ENCODE results near the gene ZC2HC1C. TPM values are rescaled to one million over a fixed set of nuclear protein-coding genes. Genes with fewer than 3 reads are reported as not detected.

Gene ZC2HC1C
- polyA plus RNA-seq, 1 donor (not counting 4 experiments of a cell fraction or from before 2014, with no cell fraction given): 0.68 TPM

- Histone ChIP-seq H3K4me3 (ENCODE audit: control insufficient read depth in 2 of 3, extremely low read depth in 1 of 3, insufficient read depth in 2 of 3, low read depth in 1 of 3, low read length in 3 of 3) (no peak overlapping the region), H3K4me2 (ENCODE audit: control insufficient read depth, extremely low read depth, insufficient read depth, low read depth, low read length) (no peak overlapping the region), H3K27ac (ENCODE audit: control insufficient read depth, insufficient read depth, low read length) (no peak overlapping the region), H3K36me3 (ENCODE audit: control insufficient read depth in 2 of 2, extremely low read depth in 1 of 2, insufficient read depth in 2 of 2, low read length in 2 of 2) (peaks cover 3 to 8% of the 10 kb centered on the region in 2 experiments), H3K9ac (ENCODE audit: control insufficient read depth, extremely low read depth, insufficient read depth, low read length) (no peak overlapping the region), H3K4me1 (ENCODE audit: control insufficient read depth, extremely low read depth, insufficient read depth, low read length) (peaks cover 23% of the 10 kb centered on the region), H3K79me2 (ENCODE audit: control insufficient read depth, insufficient read depth, low read length) (peaks cover 3% of the 10 kb centered on the region), H3K9me3 (ENCODE audit: control insufficient read depth, low read depth, low read length) (no peaks in the 10 kb centered on the region), H3K27me3 (ENCODE audit: control insufficient read depth, extremely low read depth, insufficient read depth, low read length) (no peaks in the 10 kb centered on the region), H3K9me1 (ENCODE audit: control insufficient read depth, extremely low read depth, insufficient read depth, low read length) (no peaks in the 10 kb centered on the region), H2AFZ (ENCODE audit: control insufficient read depth, low read length) (no peak overlapping the region), H4K20me1 (ENCODE audit: control insufficient read depth, extremely low read depth, insufficient read depth, low read length) (no peaks in the 10 kb centered on the region)
- dilution Hi-C loops (cut with MboI; ENCODE audit: extremely low pct_ligation_motif_present, low sequenced_read_pairs): no loop called here
- no peak for DNase-seq (ENCODE audit: low read depth, low spot score)
- TF ChIP-seq CTCF (optimal IDR thresholded peaks at IDR 0.05 in 1 of 3, IDR thresholded peaks at IDR 0.05 in 1 of 3, conservative IDR thresholded peaks at IDR 0.05 in 1 of 3; ENCODE audit: extremely low read depth in 1 of 3, insufficient read depth in 2 of 3, low read length in 3 of 3) (no peak), EZH2 (IDR thresholded peaks at IDR 0.05; ENCODE audit: low read length) (no peak)
- FAIRE-seq: no peak
These were observed 20.3 kb upstream of the ZC2HC1C start for GRCh38 chr14:75049136-75049535.

GRCh38 chr14:75049731-75050201, 19.7 kb upstream of the ZC2HC1C start:
- H3K9ac ChIP-seq (ENCODE audit: control insufficient read depth, extremely low read depth, insufficient read depth, low read length): no peak overlapping the region
- no peak for TF ChIP-seq EZH2 (IDR thresholded peaks at IDR 0.05; ENCODE audit: low read length)
- no peak for TF ChIP-seq CTCF (optimal IDR thresholded peaks at IDR 0.05 in 1 of 3, IDR thresholded peaks at IDR 0.05 in 1 of 3, conservative IDR thresholded peaks at IDR 0.05 in 1 of 3; ENCODE audit: extremely low read depth in 1 of 3, insufficient read depth in 2 of 3, low read length in 3 of 3)
- H3K36me3 ChIP-seq (ENCODE audit: control insufficient read depth in 2 of 2, extremely low read depth in 1 of 2, insufficient read depth in 2 of 2, low read length in 2 of 2): peaks cover 3 to 8% of the 10 kb centered on the region in 2 experiments
- dilution Hi-C loops (cut with MboI; ENCODE audit: extremely low pct_ligation_motif_present, low sequenced_read_pairs): no loop called here
- H2AFZ ChIP-seq (ENCODE audit: control insufficient read depth, low read length): no peak overlapping the region
- H3K9me1 ChIP-seq (ENCODE audit: control insufficient read depth, extremely low read depth, insufficient read depth, low read length): no peaks in the 10 kb centered on the region
- no peak for DNase-seq (ENCODE audit: low read depth, low spot score)
- peaks cover 21% of the 10 kb centered on the region for H3K4me1 ChIP-seq (ENCODE audit: control insufficient read depth, extremely low read depth, insufficient read depth, low read length)
- no peak overlapping the region for H3K4me3 ChIP-seq (ENCODE audit: control insufficient read depth in 2 of 3, extremely low read depth in 1 of 3, insufficient read depth in 2 of 3, low read depth in 1 of 3, low read length in 3 of 3)
- H3K9me3 ChIP-seq (ENCODE audit: control insufficient read depth, low read depth, low read length): no peaks in the 10 kb centered on the region
- H4K20me1 ChIP-seq (ENCODE audit: control insufficient read depth, extremely low read depth, insufficient read depth, low read length): no peaks in the 10 kb centered on the region
- no peak overlapping the region for H3K27ac ChIP-seq (ENCODE audit: control insufficient read depth, insufficient read depth, low read length)
- peaks cover 3% of the 10 kb centered on the region for H3K79me2 ChIP-seq (ENCODE audit: control insufficient read depth, insufficient read depth, low read length)
- no peak for FAIRE-seq
- no peaks in the 10 kb centered on the region for H3K27me3 ChIP-seq (ENCODE audit: control insufficient read depth, extremely low read depth, insufficient read depth, low read length)
- peak overlapping the region; percentile 84 for H3K4me2 ChIP-seq (ENCODE audit: control insufficient read depth, extremely low read depth, insufficient read depth, low read depth, low read length)
